H1 (cell line): Measurements from ENCODE around the gene GAS7.

Experiments used
- CEBPB ChIP-seq: IDR thresholded peaks from 2 replicates; pipeline ENCODE4 v1.6.1; 2012; ENCODE audit warnings: low read depth, low read length
- CHD1 ChIP-seq: IDR thresholded peaks from 2 replicates; pipeline ENCODE4 v1.6.1; 2012; ENCODE audit warnings: low read depth, low read length, improper control_type of control experiment
- MAFK ChIP-seq: IDR thresholded peaks from 2 replicates; pipeline ENCODE4 v1.6.1; 2012; ENCODE audit warnings: low read depth, mild to moderate bottlenecking, improper control_type of control experiment, low read length
- TEAD4 ChIP-seq: IDR thresholded peaks from 2 replicates; pipeline ENCODE4 v1.6.1; 2012; ENCODE audit warnings: low read depth, low read length, inconsistent platforms, mixed read lengths

DNA sequence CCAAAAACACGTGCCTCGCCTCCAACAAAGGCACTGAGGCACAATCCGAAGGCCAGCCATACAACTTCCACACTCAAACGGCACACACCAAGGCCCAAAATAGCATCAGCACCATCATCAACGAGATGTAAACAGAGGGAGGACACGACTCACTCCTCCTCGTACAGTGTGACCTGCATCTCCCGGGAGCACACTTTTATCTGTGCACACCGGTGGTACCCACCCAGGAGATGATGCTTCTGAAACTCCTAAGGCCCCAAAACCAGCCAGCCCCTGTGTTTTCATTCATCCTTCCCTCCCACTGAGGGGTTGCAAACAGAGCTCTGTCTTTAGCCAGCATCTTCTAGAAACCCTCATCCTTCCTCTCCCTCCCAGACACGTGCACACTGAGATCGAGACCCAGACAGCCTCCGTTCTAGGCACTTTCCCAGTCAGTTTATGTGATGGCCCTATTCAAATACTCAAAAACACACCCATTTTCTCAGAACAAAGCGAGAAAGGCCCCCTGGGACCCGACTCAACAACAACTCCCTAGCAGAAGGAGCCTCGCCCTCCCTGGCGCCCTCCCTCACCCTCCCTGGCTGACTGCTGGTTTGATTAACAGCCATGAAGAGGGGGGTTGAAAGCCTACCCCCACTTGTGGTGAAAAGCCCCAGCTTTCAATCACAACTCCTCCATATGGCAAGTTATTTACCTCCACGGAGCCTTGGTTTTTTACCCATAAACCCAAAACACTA, 76.3 kb downstream of the GAS7 start:
- no peak for TF ChIP-seq CHD1
- TF ChIP-seq MAFK: no peak
- TF ChIP-seq CEBPB: no peak
- no peak for TF ChIP-seq TEAD4
